ENCODE results near the gene CHCHD3. TPM values are rescaled to one million over a fixed set of nuclear protein-coding genes. Genes with fewer than 3 reads are reported as not detected.

The CHCHD3 gene
- polyA plus RNA-seq, 2 of the 4 experiments (the other 2 are of a cell fraction): 96.7 to 139 TPM

- ATAC-seq (no peak), FAIRE-seq (no peak), DNase-seq (ENCODE audit: low read depth in 1 of 2, low spot score in 1 of 2) (no peak)
- no peak overlapping the region for H3K4me3 ChIP-seq
- no peaks in the 10 kb centered on the region for H3K4me1 ChIP-seq
- no peak for TF ChIP-seq MAX (IDR thresholded peaks at IDR 0.05)
- no peak for TF ChIP-seq CEBPB (IDR thresholded peaks at IDR 0.05)
- no peak for TF ChIP-seq HDAC2 (IDR thresholded peaks at IDR 0.05)
- TF ChIP-seq CTCF (IDR thresholded peaks at IDR 0.05): no peak
- no peak for TF ChIP-seq FOSL2 (IDR thresholded peaks at IDR 0.05)
- no peak for TF ChIP-seq FOSL2 (CRISPR knock-in tag; IDR thresholded peaks at IDR 0.05)
- TF ChIP-seq TFCP2L1 (CRISPR knock-in tag; IDR thresholded peaks at IDR 0.05): no peak
- no peak for TF ChIP-seq ESRRA (IDR thresholded peaks at IDR 0.05; ENCODE audit: borderline replicate concordance, low read length)
- TF ChIP-seq HOXA7 (CRISPR knock-in tag; IDR thresholded peaks at IDR 0.05): no peak
- TF ChIP-seq KDM1A (IDR thresholded peaks at IDR 0.05; ENCODE audit: low read depth): no peak
- TF ChIP-seq USF2 (IDR thresholded peaks at IDR 0.05): no peak
- TF ChIP-seq FOSB (CRISPR knock-in tag; IDR thresholded peaks at IDR 0.05): no peak
- no peak for TF ChIP-seq RNF2 (IDR thresholded peaks at IDR 0.05; ENCODE audit: borderline replicate concordance, low read depth)
- TF ChIP-seq ZC3H11A (IDR thresholded peaks at IDR 0.05): no peak
- ChIA-PET CTCF (interaction anchor here (0.8 kb wide), 1 partner anchor 10 kb away, joined by 3 read pairs; no protein-coding TSS in a partner anchor), POLR2A (no interaction called here)
- no peak overlapping the region for H3K27ac ChIP-seq
- WGBS (ENCODE audit: missing lambda C conversion rate): 96% methylated on average over 6 of the region's 6 CpGs
- no peak overlapping the region for H3K4me2 ChIP-seq
- H3K9me3 ChIP-seq: no peaks in the 10 kb centered on the region
Observed at GRCh38 chr7:132825932-132826835, 255.7 kb downstream of the CHCHD3 start.

- Histone ChIP-seq H3K4me3 (no peak overlapping the region), H3K9me3 (no peaks in the 10 kb centered on the region), H3K4me1 (no peaks in the 10 kb centered on the region), H3K4me2 (no peak overlapping the region), H3K27ac (no peak overlapping the region)
- FAIRE-seq (no peak), ATAC-seq (no peak), DNase-seq (ENCODE audit: low read depth in 1 of 2, low spot score in 1 of 2) (no peak)
- POLR2A ChIA-PET: no interaction called here
- TF ChIP-seq HOXA7 (CRISPR knock-in tag; IDR thresholded peaks at IDR 0.05) (no peak), MYC (IDR thresholded peaks at IDR 0.05; ENCODE audit: borderline replicate concordance, low read length) (no peak), RCOR1 (IDR thresholded peaks at IDR 0.05; ENCODE audit: low read depth, low read length) (no peak), EP300 (IDR thresholded peaks at IDR 0.05) (no peak), KDM5A (IDR thresholded peaks at IDR 0.05) (no peak)
- 87% methylated on average over 2 of the region's 2 CpGs for WGBS (ENCODE audit: missing lambda C conversion rate)
- CTCF ChIA-PET: interaction anchor here (0.8 kb wide), 1 partner anchor 11 kb away, joined by 3 read pairs; no protein-coding TSS in a partner anchor
Observed at GRCh38 chr7:132825222-132825621, 256.7 kb downstream of the CHCHD3 start.

- FAIRE-seq (no peak), ATAC-seq (no peak), DNase-seq (ENCODE audit: low read depth in 1 of 2, low spot score in 1 of 2) (no peak)
- no peaks in the 10 kb centered on the region for H3K9me3 ChIP-seq
- POLR2A ChIA-PET: no interaction called here
- no peak overlapping the region for H3K4me3 ChIP-seq
- WGBS (ENCODE audit: missing lambda C conversion rate): 95% methylated on average over 7 of the region's 7 CpGs
- H3K4me2 ChIP-seq: no peak overlapping the region
- TF ChIP-seq EHMT2 (IDR thresholded peaks at IDR 0.05; ENCODE audit: low read depth): no peak
- TF ChIP-seq KDM1A (IDR thresholded peaks at IDR 0.05; ENCODE audit: low read depth): no peak
- TF ChIP-seq NPAS2 (CRISPR knock-in tag; IDR thresholded peaks at IDR 0.05; ENCODE audit: borderline replicate concordance): no peak
- TF ChIP-seq RARB (CRISPR knock-in tag; IDR thresholded peaks at IDR 0.05): no peak
- CTCF ChIA-PET: no interaction called here
- H3K27ac ChIP-seq: no peak overlapping the region
- H3K4me1 ChIP-seq: no peaks in the 10 kb centered on the region
Observed at GRCh38 chr7:132819648-132820047, 262.2 kb downstream of the CHCHD3 start.
